Measurements from ENCODE around the gene ARRDC5. TPM values are rescaled to one million over a fixed set of nuclear protein-coding genes. Genes with fewer than 3 reads are reported as not detected.

ARRDC5 gene
- polyA plus RNA-seq, 1 experiment: not detected

DNA sequence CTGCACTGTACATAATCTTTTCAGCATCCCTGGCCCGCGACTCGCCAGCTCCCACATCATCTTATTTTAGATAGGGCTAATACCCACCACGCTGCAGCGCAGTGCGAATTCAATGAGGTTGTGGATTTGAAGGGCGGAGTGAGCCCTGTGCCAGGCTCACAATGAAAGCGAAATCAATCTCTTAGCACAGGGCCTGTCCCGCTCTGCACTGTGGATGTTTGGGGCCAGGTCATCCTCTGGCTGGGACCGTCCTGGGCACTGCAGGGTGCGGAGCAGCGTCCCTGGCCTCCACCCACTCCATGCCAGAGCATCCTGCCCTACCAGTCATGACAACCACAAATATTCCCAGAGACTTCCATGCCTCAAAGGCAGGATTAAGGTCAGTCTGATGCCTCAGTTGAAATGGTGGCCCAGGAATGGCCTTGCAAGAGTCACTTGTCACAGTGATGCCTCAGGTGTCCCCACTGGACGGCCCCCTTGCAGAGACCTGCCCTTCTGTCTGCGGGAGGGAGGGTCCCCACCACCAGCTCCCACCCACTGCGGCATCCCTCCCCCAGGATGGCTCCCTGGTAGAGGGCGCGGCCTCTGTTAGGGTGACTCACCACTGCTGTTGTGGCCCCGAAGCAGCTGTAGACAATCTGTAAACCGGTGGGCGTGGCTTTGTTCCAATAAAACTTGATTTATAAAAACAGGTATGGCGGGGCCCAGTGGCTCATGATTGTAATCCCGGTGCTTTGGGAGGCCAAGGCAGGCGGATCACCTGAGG is 12.2 kb upstream of the ARRDC5 start:
- Histone ChIP-seq H3K4me3 (ENCODE audit: low read depth, low read length) (no peak overlapping the region), H3K27me3 (ENCODE audit: control insufficient read depth, insufficient read depth, low read length) (no peaks in the 10 kb centered on the region), H3K9me3 (ENCODE audit: control insufficient read depth, insufficient read depth, low read length) (no peaks in the 10 kb centered on the region), H3K27ac (ENCODE audit: low read depth, low read length) (peak overlapping the region; percentile 75)
- DNase-seq (ENCODE audit: low read depth, low spot score): peak; percentile 21
- ChIA-PET POLR2A (interaction anchor here (0.6 to 1.4 kb wide), 5 partner anchors 22 to 88 kb away, joined by 3 to 6 read pairs (median 4); no protein-coding TSS in a partner anchor), CTCF (interaction anchor here (0.6 to 4.5 kb wide), 3 partner anchors 14 to 104 kb away, joined by 3 to 104 read pairs (median 3); no protein-coding TSS in a partner anchor)
- TF ChIP-seq, protein P1, sequence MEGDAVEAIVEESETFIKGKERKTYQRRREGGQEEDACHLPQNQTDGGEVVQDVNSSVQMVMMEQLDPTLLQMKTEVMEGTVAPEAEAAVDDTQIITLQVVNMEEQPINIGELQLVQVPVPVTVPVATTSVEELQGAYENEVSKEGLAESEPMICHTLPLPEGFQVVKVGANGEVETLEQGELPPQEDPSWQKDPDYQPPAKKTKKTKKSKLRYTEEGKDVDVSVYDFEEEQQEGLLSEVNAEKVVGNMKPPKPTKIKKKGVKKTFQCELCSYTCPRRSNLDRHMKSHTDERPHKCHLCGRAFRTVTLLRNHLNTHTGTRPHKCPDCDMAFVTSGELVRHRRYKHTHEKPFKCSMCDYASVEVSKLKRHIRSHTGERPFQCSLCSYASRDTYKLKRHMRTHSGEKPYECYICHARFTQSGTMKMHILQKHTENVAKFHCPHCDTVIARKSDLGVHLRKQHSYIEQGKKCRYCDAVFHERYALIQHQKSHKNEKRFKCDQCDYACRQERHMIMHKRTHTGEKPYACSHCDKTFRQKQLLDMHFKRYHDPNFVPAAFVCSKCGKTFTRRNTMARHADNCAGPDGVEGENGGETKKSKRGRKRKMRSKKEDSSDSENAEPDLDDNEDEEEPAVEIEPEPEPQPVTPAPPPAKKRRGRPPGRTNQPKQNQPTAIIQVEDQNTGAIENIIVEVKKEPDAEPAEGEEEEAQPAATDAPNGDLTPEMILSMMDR (IDR thresholded peaks at IDR 0.05; ENCODE audit: low read depth, low read length): no peak

DNA sequence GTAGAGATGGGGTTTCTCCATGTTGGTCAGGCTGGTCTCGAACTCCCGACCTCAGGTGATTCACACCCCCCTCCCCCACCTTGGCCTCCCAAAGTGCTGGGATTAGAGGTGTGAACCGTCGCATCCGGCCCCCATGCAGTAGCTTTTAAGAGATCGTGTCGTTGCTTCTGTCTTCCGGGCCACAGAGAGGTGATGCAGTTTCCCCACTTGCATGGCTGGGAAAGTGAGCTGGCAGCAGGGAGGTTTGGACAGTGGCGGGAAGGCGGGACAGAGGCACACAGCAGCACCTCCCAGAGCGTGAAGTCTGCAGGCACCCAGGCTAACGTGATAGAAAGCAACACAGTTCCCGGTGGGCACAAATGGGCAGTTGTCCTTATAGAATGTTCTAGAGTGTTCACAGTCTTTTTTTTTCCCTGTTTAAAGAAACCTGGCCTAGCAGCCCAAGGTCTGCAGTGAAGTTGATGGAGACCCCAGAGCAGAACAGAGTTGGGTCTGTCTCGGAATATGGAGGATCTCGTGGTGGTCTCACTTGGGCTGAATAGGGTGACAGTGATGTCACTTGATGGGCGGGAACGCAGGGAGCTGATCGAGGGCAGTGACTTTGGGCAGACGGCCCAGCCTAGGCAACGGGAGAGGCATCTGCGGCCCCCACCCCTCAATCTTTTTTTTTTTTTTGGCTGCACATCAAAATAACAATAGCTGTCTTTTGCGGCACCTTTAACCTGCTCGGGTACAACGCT is 11.5 kb upstream of the ARRDC5 start:
- Histone ChIP-seq H3K27me3 (ENCODE audit: control insufficient read depth, insufficient read depth, low read length) (no peaks in the 10 kb centered on the region), H3K4me3 (ENCODE audit: low read depth, low read length) (no peak overlapping the region), H3K9me3 (ENCODE audit: control insufficient read depth, insufficient read depth, low read length) (no peaks in the 10 kb centered on the region), H3K27ac (ENCODE audit: low read depth, low read length) (peak overlapping the region; percentile 75)
- no peak for DNase-seq (ENCODE audit: low read depth, low spot score)
- ChIA-PET POLR2A (interaction anchor here (0.7 to 1.4 kb wide), 3 partner anchors 23 to 58 kb away, joined by 3 to 6 read pairs (median 4); no protein-coding TSS in a partner anchor), CTCF (interaction anchor here (0.6 to 4.5 kb wide), 3 partner anchors 44 to 104 kb away, joined by 3 to 104 read pairs (median 3); no protein-coding TSS in a partner anchor)
- TF ChIP-seq, protein P1 (IDR thresholded peaks at IDR 0.05; ENCODE audit: low read depth, low read length): no peak

DNA sequence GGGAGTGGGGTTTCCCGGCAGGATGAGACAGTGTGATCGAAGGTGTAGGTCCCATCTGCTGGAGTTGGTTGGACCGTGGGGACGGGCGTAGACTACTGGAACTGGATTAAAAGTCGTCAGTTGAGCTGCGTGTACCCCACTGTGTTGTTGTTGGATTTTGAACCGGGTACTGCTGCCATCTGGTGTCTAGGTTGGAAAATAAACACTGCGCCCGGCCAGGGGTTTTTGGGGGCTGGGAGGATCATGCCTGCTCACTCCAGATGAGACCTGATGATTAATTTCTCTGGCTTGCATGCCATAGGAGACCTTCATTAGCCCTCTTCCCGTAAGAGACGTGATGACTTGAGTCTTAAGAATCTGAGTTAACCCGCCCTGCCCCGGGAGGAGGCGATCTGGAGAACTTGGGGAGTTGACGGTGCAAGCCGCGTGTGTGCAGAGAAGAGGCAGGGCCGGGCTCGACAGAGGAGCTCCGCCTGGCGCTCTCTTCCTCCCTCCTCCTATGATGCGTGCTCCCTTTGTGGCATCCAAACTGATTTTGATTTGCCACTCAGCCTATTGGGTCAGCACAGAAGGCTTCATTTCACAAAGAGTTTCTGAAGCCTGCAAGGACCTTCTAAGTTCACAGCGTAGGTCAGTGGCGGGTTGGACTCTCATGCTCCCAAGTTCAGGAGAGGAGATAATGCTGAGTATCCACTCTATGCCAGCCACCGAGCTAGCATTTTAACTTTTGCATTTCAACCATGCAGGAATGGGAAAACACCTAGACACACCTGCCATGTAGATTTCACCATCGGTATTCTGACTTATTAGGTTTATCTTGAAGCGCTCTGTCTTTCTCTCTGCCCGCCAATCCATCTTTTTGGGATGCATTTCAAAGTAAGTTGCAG is 9.3 kb upstream of the ARRDC5 start:
- ChIA-PET CTCF (interaction anchor here (0.5 to 4.5 kb wide), 22 partner anchors 15 to 923 kb away, joined by 3 to 104 read pairs (median 4); partner anchors contain the start of genes KDM4B and PLIN3), POLR2A (interaction anchor here (0.5 to 2.9 kb wide), 21 partner anchors 15 to 397 kb away, joined by 3 to 19 read pairs (median 4); partner anchors contain the start of genes FEM1A, KDM4B and PLIN3)
- no peaks in the 10 kb centered on the region for H3K9me3 ChIP-seq (ENCODE audit: control insufficient read depth, insufficient read depth, low read length)
- TF ChIP-seq, protein P1 (IDR thresholded peaks at IDR 0.05; ENCODE audit: low read depth, low read length): peak; percentile 68
- H3K27ac ChIP-seq (ENCODE audit: low read depth, low read length): peak overlapping the region; percentile 94
- DNase-seq (ENCODE audit: low read depth, low spot score): peak; percentile 99
- H3K27me3 ChIP-seq (ENCODE audit: control insufficient read depth, insufficient read depth, low read length): no peaks in the 10 kb centered on the region
- peak overlapping the region; percentile 67 for H3K4me3 ChIP-seq (ENCODE audit: low read depth, low read length)

DNA sequence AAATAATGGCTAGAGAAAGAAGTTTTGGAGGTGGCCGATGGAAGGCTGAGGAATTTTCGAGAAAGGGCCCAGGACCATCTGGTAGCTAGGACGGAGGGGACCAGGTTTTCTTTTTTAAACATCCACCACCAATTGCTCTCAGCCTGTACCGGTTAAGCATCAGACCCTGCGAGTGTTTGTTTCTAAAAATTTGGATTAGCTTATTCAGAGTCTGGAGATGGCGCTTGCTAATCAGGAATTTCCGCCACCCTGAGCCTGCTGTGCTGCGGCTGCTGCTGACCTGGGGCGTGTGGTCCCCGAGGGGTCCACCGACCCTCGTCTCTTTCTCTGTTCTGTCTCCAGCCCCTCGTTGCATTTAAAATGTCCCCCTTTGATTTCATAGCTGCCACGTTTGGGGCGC is 8.6 kb upstream of the ARRDC5 start:
- Histone ChIP-seq H3K27me3 (ENCODE audit: control insufficient read depth, insufficient read depth, low read length) (no peaks in the 10 kb centered on the region), H3K4me3 (ENCODE audit: low read depth, low read length) (peak overlapping the region; percentile 67), H3K9me3 (ENCODE audit: control insufficient read depth, insufficient read depth, low read length) (no peaks in the 10 kb centered on the region), H3K27ac (ENCODE audit: low read depth, low read length) (peak overlapping the region; percentile 94)
- CTCF ChIA-PET: interaction anchor here (0.5 to 4.5 kb wide), 15 partner anchors 32 to 922 kb away, joined by 3 to 104 read pairs (median 5); partner anchors contain the start of genes KDM4B and PLIN3
- no peak for DNase-seq (ENCODE audit: low read depth, low spot score)
- TF ChIP-seq, protein P1 (IDR thresholded peaks at IDR 0.05; ENCODE audit: low read depth, low read length): no peak
- POLR2A ChIA-PET: interaction anchor here (0.7 to 2.9 kb wide), 16 partner anchors 16 to 430 kb away, joined by 3 to 19 read pairs (median 8); partner anchors contain the start of genes FEM1A, KDM4B and PLIN3

Data from AG04450 (cell line).